HG03095 (cell line): ENCODE data around the gene SLC38A2.

Experiments used
- ATAC-seq: cut with Tn5 transposase; IDR thresholded peaks from one replicate; pipeline ENCODE4 v1.9.1; 2021; ENCODE audit warnings: moderate library complexity; ENCODE audit not compliant: unreplicated experiment

The SLC38A2 gene

DNA sequence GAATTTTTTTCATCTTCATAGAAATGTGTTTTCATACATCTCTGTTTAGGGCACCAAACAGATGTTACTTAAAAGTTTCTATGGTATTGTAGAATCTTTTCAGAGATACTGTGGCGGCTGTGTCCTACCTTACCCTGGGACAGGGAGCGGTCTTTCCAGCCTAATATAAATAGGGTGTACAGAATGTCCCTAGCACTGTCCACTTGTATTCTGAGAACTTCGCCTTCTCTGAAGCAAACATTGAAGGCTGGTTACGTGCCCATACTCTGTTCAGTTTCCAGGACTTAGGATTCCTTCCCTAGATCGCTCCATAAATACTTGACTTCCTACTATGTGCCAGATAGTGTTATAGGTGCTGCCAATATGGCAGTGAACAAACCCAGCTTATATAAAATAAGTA is 24.3 kb upstream of the SLC38A2 start:
- no peak for ATAC-seq

DNA sequence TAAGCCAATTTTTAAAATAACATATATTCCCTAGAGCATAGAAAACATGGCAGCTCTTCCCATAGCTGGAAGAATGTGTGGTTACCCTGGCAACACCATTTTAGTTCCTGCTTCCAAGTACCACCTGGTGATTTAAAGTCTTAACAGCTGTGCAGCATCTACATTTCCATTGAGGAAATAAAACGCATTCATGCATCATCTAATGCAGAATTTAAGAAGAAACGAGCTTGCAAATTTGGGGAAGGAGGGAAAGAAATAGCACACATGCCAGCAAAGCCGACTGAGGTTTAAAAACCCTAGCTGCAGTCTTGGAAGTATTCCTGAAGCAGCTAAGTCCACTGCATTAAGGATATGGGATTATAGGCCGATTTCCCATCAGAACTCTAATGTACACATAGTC is 22.8 kb upstream of the SLC38A2 start:
- no peak for ATAC-seq

DNA sequence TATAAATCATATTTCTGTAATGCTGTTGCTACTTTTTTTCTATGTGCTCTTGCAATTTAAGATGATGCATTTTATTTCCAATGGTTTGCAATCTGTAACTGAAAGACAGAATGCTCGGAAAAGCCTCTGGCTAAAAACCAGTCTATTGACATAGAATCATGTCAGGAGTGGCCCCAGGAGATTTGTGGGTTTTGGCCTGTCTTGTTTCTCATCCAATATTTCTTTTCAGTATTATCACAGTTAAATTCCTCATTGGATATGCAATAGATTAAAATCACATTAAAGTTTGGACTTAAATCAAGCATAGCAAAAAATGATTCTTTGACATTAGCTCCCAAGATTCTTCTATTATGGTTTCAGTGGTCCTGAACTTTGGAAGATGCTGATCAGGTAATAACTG is 19.1 kb upstream of the SLC38A2 start:
- ATAC-seq = no peak

DNA sequence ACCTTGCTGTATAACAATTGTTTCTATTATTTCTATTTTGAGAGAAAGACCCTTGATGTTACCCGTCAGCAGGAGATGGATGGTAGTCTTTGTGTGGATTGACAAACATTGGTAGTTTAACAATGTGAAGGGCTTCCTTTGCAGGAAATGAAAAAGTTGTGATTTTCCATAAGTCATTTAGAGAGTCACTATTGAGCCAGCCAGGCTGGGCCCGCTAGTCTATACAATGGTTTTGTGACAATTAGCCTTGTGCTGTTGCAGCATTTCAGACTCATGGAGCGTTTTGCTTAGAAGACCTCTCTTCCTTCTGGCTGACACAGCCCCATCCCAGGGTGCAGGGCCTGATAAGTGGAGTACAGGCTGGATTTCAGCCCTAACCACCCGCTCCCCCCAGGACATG is 18.3 kb upstream of the SLC38A2 start:
- ATAC-seq = no peak

DNA sequence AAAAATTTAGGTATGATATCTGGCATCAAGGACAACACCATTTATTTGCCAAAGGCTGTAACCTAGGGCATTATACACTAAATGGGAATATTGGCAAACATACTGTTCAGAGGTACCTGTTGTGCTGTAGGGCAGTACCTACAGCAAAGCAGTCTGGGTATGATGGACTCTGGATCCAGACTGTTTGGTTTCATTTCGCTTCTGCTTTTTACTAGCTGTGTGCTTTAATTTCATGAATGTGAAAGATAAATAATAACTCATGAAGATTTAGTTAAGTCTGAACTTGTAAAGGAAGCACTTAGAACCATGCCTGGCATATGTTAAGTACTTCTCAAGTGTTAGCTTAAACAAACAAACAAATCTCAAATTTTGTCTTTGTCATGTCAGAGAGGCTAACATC is 17.7 kb upstream of the SLC38A2 start:
- no peak for ATAC-seq

DNA sequence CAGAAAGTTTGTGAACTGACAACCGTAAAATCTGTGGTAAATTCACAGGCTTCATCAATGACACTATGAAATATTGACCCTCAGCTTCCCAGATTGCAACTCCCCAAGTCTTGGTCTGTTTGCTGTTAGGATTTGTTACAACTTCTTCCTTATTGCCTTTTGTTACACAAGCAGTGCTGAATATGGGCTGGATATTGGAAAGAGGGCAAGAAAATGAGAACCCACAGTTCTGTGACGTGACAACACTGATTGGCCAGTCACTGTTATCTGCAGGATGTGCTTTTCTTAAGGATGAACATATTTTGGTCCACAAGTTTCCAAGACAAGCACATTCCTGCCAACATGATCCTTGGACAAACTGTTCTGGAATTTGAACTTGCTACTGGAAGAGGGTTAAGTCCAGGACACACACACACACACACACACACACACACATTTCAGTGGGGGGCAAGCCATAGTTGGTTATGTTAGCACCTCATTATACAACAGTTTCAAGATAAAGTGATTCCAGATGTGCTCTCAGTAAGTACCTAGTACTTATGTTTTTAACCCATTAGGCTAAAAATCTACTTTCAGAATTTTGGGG is 16.6 kb upstream of the SLC38A2 start:
- ATAC-seq = no peak

DNA sequence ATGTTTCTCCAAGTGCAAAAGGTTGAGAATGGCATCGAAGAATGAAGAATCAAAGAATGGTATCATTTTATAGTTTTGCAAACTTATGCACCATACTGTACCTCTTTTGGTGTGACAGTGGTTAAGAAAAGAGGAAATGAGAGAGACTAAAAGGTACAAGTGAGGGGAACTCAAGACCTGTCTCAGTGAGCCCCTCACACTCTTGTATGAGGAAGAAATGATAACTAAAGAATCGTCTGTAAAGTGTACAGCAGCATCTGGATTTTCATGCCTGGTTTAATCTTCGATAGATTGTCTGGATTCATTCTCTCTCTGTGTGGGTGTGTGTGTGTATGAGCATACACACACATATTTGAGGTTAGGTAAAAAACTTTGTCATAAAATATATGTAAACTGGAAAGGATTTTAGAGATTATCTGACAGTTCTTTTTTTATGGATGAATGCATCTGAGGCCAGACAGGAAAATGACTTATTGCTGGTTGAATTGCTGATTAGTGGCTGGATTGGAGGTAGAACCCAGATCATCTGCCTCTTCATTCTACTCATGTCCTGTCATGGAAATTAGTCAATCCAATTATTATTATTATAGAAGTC is 16.0 kb upstream of the SLC38A2 start:
- ATAC-seq = peak; percentile 62

DNA sequence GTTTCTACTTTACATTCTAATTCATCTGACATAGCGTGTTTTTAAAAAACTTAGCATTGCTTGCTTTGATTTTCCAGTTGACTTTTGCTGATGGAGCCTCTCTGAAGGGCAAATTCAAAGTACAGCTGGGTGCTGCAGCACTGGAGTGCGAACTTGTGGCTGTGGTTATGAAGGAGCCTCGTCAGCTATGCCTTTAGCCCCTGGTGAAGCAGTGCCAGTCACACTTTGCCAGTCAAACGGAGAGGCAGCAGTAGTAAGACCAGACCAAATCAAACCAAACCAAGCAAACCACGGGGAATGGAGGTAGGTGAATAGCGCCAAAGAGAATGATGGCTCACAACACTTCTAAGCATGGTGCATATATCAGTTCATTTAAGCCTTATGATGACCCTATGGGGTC is 15.1 kb upstream of the SLC38A2 start:
- ATAC-seq = no peak

DNA sequence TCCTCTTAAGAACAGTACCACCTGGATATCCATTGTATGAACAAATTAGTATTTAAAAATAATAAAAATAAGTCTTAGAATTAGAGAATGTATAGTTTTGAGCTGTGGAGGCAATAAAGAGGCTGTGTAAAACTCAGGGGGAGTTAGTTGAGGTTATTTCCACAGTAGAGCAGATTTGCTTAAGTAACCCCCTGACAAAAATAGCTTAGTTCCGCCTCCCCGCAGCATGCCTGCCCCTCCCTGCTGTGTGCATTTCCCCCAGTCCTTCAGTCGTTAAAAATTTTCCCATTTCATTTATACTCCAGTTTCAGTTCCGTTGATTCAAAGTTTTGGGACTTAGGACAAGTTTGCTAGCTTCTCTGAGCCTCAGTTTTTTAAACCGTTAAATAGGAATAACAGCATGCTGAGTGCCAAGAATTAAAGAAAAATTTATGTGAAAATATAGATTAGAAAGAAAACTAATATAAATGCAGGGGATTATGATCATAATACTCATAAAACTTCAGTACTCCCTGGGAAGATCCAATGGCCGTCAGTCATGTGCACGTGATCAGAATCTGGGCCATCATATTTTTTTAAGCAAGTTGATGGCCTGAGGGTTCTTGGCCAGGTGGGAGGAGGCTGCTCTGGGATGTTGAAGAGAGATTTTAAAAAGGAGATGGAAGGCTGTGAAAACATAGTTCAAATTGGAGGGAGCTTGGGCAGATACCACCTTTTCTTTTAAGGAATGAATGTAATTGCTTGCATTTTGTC is 14.5 kb upstream of the SLC38A2 start:
- peak; percentile 29 for ATAC-seq

DNA sequence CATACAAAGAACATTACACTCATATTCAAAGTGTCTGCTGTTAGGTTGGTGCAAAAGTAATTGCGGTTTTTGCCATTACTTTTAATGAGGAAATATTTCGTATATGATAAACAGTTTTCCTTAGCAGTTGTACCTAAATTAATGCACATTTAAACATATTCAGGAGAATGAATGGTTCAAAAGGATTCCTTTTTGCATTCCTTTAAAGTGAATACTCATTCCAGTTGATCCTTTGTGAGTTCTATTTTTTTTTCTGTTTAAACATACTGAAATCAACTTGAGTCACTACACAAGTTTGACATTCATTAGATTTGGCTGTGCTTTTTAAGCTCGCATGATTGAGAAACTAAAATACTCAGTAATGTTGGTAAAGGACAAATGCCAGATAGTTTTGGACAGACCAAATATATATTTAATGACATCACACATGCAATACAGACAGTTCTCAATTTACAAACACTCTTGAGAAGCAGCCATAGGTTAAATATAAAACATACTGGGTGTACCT is 13.8 kb upstream of the SLC38A2 start:
- no peak for ATAC-seq

DNA sequence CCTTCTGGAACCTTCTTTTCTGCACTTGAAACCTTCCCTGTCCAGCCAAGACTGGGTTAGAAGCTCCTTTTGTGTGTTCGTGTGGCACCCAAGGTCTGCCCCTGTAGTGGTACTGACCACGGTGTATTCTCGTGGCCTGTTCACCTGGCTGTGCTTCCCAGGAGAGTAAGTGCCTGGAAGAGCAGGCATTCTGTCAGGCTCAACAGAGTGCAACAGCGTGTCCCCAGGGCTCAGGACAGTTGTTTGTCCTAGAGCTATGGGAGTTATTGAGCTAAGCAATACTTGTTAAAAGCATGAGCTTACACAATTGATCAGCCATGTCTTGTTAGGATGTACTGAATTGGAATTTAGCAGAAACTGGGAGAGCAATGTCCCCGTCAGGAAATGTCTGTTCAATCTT is 12.9 kb upstream of the SLC38A2 start:
- ATAC-seq = no peak

DNA sequence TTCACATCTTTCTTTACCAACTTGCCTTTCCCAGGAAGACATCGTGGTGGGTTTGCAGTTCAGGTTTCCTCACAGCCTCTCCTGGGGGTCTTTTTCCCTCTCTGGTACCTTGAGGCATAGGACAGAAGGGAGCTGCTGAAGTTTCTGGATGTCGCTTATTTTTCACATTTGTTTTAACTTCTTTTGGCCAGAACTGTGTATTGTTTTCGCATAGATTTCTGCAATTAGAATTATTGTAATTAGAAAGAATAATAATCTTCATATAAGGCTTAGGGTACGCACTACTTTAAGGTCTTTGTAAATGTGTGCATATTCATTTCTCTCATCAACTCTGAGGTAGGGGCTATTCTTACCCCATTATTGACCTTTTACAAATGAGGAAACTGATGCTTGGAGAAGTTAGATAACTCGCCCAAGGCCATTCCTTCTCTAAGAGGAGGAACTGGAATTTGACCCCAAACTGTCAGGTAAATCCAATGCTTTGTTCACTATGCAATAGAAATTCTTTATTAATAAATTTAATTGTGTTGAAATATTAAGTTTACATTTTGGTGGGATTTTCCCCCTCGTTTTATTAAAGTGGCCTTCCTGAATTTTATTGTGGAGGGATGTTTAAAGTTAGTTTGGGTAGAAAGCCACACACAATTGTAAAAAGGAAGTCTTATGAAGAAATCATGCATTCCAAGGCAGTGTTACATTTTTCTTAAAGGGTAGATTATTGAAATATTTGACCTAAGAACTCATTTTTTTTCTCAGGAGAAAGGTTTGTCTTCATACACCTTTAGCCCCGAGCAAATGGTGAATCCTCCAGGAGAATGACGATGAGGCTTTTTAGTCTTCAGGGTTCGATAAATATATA is 12.1 kb upstream of the SLC38A2 start:
- no peak for ATAC-seq

DNA sequence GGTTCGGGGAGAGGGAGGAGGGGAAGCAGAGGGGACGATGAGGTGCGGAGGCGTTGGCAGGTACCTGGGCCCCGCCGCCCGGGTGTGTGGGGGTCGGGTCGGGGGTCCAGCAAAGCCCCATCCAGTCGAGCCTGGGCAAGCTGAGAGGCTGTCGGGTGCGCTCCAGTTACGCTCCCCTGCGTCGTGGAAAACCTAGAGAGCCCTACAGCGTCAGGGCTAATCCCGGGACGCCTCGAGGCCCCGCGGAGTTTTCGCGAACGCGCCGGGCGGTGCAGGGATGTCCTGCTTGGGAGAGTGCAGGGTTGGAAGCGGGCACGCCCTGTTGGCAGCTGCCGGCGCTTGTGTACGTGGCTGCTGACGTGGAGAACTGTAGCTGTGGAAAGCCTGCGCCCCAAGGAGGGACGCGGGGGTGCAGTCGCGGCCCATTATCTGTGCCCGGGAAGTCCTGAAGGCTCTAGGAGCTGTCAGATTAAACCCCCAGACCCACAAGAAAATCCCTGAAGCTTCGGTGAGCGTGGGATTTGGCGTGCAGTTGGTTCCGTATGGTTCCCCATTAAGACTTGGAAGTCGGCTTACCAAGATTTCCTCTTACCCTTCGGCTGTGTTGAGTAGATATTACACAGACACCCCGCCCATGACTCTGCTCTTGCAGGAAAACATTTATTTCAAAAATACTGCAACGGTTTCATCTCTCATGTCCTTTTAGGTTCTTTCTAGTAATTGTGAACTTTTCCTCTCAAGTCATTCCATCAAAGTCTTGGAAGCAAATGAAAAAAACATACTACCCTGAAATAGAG is 11.3 kb upstream of the SLC38A2 start:
- ATAC-seq = peak; percentile 22

DNA sequence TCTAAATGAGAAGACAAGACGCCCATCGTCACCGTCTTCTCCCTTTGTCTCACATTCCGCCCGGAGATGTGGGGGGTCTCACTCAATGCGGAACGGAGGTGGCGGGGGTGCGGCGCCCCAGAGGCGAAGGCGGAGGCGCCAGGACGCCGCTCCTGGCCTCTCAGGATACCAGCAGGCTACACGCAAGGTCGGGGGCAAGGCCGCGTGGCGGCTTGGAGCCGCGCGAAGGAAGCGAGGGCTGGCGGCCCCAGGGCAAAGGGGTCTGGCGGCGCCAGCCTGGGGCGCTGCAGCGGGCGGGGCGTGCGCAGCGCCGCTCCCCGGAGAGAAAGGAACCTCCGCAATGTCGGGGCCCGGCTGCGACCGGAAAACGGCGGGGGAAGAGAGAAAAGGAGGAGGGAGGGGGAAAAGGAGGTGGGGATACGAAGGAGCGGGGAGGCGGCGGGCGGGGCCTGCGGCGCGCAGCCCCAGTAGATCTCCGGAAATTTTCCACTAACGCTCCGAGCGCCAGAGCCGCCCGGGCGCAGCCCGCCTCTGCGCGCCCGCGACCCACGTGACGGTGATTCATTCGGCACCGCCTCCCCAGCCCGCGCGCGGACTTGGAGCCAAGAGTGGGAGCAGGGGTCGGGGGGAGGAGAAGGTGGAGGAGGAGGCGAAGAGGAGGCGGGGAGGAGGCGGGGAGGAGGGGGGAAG is 10.5 kb upstream of the SLC38A2 start:
- ATAC-seq = peak; percentile 63

DNA sequence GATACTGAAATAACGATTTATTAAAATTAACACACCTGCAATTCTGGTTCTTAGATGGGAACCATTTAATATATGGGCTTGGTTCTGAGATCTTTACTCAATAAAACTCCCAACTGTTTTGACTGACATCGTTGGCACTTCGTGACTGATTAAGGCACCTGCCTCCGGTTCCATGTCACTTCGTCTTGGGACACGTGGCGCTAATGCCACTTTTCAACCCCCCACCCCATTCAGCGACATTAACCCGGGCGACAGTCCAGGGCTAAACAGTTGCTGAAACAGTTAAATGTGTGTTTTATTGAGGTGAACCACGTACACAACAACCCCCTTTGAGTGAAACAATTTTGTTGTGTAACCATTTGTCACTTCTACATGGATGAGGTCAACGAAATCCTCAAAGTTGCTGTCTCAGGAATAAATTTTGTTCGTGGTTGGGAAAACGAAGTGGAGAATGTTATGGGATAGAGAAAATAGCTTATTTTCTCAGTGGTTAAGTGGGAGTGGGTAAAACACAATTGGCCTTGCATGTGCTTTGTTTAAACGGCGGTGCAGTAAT is 9.9 kb upstream of the SLC38A2 start:
- ATAC-seq = no peak

DNA sequence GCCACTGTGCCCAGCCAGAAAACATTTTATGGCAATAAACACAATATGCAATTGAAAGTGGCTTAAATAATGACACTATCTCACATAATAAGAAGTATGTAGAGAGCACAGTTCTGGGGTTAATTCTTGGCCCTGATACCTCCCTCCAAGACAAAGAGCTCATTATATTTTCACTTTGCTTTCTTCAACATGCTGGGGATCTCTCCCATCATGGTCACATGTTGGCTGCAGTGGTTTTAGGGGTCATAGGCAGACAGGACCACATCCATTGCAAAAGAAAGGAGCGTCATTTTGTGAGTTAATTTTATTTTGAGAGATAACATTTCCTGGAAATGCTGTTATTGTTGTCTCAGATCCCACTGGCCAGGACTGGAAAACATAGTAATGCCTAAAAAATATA is 8.3 kb upstream of the SLC38A2 start:
- no peak for ATAC-seq

DNA sequence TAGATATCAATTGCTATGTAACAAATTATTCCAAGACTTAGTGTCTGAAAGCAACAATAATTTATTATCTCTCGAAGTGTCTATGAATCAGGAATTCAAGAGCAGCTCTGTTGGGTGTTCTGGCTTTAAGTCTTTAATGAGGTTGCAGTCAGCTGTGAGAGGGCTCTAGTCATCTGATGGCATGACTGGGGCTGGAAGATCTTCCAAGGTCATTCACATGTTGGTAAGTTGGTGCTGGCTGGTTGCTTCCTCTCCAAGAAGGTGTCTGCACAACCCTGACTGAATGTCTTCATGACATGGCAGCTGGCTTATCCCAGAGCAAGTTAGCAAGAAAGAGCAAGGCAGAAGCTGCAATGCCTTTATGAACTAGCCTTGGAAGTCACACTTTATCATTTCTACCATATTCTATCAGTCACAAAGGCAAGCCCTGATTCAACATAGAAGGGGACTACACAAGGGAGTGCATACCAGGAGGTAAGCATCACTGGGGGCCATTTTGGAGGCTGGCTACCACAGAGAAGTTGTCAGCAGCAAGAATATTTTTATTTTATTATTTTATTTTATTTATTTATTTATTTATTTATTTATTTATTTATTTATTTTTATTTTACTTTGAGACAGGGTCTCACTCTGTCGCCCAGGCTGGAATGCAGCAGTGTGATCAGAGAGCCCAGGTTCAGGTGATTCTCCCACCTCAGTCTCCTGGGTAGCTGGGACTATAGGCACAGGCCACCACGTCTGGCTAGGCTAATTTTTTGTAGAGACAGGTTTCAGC is 7.6 kb upstream of the SLC38A2 start:
- no peak for ATAC-seq

DNA sequence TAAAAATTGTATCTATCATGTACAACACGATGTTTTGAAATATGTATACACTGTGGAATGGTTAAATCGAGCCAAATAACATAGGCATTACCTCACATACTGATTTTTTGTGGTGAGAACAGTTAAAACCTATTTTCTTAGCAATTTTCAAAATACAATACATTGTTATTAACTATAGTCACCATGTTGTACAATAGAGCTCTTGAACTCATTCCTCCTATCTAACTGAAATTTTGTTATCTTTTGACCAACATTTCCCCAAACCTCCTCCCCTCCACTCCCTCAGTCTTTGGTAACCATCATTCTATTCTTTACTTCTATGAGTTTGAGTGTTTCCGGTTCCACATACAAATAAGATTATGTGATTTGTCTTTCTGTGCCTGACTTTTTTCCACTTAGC is 6.8 kb upstream of the SLC38A2 start:
- no peak for ATAC-seq

DNA sequence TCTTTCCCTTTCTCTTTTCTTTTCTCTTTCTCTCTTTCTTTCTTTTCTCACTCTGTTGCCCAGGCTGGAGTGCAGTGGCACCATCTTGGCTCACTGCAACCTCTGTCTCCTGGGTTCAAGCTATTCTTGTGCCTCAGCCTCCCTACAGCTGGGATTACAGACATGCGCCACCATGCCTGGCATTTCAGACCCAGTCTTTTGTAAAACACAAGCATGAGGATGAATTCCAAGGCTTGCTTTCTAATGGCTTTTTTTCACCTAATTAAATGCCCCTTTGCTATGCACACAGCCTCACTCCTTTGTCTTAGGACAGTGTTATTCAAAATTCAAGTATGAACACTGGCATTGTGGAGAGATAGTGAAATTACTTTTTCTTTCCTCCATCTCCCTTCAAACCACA is 6.0 kb upstream of the SLC38A2 start:
- no peak for ATAC-seq
